Parathyroid adenoma (tissue), 2 donors: ENCODE results near the gene LMBR1.

Experiments
- H2AFZ ChIP-seq: fragments of 300-600 bp; sonication (generic); one replicate; pipeline ENCODE4 v1.7.0; 2017; ENCODE audit warnings: antibody characterized with exemption, mild to moderate bottlenecking
- H3K27ac ChIP-seq: fragments of 300-600 bp; sonication (generic); one replicate; pipeline ENCODE4 v1.7.0; 2017
- H3K27me3 ChIP-seq: fragments of 300-600 bp; sonication (generic); one replicate; pipeline ENCODE4 v1.7.0; 2017; ENCODE audit warnings: low read length; ENCODE audit not compliant: control insufficient read depth, insufficient read depth
- H3K36me3 ChIP-seq: fragments of 300-600 bp; sonication (generic); one replicate; pipeline ENCODE4 v1.7.0; 2017; ENCODE audit warnings: low read length; ENCODE audit not compliant: control insufficient read depth, insufficient read depth
- H3K4me1 ChIP-seq: fragments of 300-600 bp; sonication (generic); one replicate; pipeline ENCODE4 v1.7.0; 2017; ENCODE audit warnings: control low read depth
- H3K4me2 ChIP-seq: fragments of 300-600 bp; sonication (generic); one replicate; pipeline ENCODE4 v1.7.0; 2017; ENCODE audit warnings: low read length
- H3K4me3 ChIP-seq: fragments of 300-600 bp; sonication (generic); one replicate; pipeline ENCODE4 v1.7.0; 2017; ENCODE audit warnings: low read depth, low read length
- H3K79me2 ChIP-seq: fragments of 300-600 bp; sonication (generic); one replicate; pipeline ENCODE4 v1.7.0; 2017; ENCODE audit warnings: control low read depth
- H3K9ac ChIP-seq: fragments of 300-600 bp; sonication (generic); one replicate; pipeline ENCODE4 v1.7.0; 2017; ENCODE audit warnings: mild to moderate bottlenecking
- H3K9me3 ChIP-seq: fragments of 300-600 bp; sonication (generic); one replicate; pipeline ENCODE4 v1.7.0; 2017; ENCODE audit warnings: low read length; ENCODE audit not compliant: control insufficient read depth
- CTCF ChIP-seq: fragments of 300-600 bp; sonication (generic); IDR thresholded peaks from one replicate; pipeline ENCODE4 v1.7.0; 2017; ENCODE audit warnings: antibody characterized with exemption, mild to moderate bottlenecking
- donor health status: primary hyperparathyroidism.

Gene LMBR1

GRCh38 chr7:156777364-156778069, 115.5 kb downstream of the LMBR1 start:
- no peak overlapping the region for H2AFZ ChIP-seq
- H3K4me1 ChIP-seq = peaks cover 7% of the 10 kb centered on the region
- H3K4me2 ChIP-seq = no peak overlapping the region
- peaks cover 22% of the 10 kb centered on the region for H3K79me2 ChIP-seq
- no peak overlapping the region for H3K4me3 ChIP-seq
- no peaks in the 10 kb centered on the region for H3K36me3 ChIP-seq
- H3K9ac ChIP-seq = no peak overlapping the region
- no peak for TF ChIP-seq CTCF
- H3K27ac ChIP-seq = no peak overlapping the region
- no peaks in the 10 kb centered on the region for H3K27me3 ChIP-seq
- no peaks in the 10 kb centered on the region for H3K9me3 ChIP-seq

DNA sequence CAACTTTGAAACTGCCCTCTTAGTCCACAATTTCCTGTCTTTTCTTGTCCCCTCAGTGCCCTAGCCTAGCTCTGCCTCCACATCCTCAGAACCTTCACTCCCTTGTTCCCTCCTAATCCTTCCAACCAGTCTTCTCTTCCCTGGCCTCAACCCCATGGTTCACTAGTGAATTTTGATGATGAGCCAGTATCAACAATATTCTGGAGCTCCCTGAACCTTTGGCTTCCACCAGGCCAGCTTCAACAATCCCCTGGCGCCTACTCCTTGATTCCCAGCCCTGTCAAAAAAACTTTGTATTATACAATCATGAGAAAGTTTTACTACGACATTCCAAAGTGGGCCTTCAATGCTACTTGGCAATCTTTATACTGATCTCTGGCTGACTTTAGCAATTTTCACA, 116.5 kb downstream of the LMBR1 start:
- peaks cover 7% of the 10 kb centered on the region for H3K4me1 ChIP-seq
- no peak for TF ChIP-seq CTCF
- H3K4me3 ChIP-seq = no peak overlapping the region
- H3K9ac ChIP-seq = no peak overlapping the region
- H3K36me3 ChIP-seq = no peaks in the 10 kb centered on the region
- H2AFZ ChIP-seq = no peak overlapping the region
- H3K79me2 ChIP-seq = peaks cover 23% of the 10 kb centered on the region
- H3K9me3 ChIP-seq = no peaks in the 10 kb centered on the region
- no peak overlapping the region for H3K27ac ChIP-seq
- H3K27me3 ChIP-seq = no peaks in the 10 kb centered on the region
- H3K4me2 ChIP-seq = no peak overlapping the region

GRCh38 chr7:156773966-156774365, 119.0 kb downstream of the LMBR1 start:
- Histone ChIP-seq H3K27me3 (no peaks in the 10 kb centered on the region), H3K4me2 (no peak overlapping the region), H3K36me3 (no peaks in the 10 kb centered on the region), H3K4me3 (no peak overlapping the region), H3K79me2 (peaks cover 23% of the 10 kb centered on the region), H2AFZ (no peak overlapping the region), H3K9ac (no peak overlapping the region), H3K4me1 (peaks cover 7% of the 10 kb centered on the region), H3K9me3 (no peaks in the 10 kb centered on the region), H3K27ac (no peak overlapping the region)
- no peak for TF ChIP-seq CTCF

DNA sequence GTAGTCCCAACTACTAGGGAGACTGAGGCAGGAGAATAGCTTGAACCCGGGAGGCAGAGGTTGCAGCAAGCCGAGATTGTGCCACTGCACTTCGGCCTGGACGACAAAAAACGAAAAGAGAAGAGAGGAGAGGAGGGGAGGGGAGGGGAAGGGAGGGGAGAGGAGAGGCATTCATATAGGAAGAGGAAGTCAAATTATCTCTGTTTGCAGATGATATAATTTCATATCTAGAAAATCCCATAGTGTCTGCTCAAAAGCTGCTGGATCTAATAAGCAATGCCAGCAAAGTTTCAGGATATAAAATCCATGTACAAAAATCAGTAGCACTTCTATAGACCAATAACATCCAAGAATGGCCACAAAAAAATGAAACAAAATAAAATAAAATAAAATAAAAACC, 120.3 kb downstream of the LMBR1 start:
- no peak for TF ChIP-seq CTCF
- H3K27ac ChIP-seq = no peak overlapping the region
- H3K4me2 ChIP-seq = no peak overlapping the region

More for the DNA sequence above, 120.3 kb downstream of the LMBR1 start:
- Histone ChIP-seq H3K36me3 (no peaks in the 10 kb centered on the region), H3K27me3 (no peaks in the 10 kb centered on the region), H3K4me3 (no peak overlapping the region), H3K9ac (no peak overlapping the region), H2AFZ (no peak overlapping the region), H3K4me1 (no peaks in the 10 kb centered on the region), H3K9me3 (no peaks in the 10 kb centered on the region), H3K79me2 (peaks cover 23% of the 10 kb centered on the region)
